Measurements from ENCODE around the gene MLLT3.

DNA sequence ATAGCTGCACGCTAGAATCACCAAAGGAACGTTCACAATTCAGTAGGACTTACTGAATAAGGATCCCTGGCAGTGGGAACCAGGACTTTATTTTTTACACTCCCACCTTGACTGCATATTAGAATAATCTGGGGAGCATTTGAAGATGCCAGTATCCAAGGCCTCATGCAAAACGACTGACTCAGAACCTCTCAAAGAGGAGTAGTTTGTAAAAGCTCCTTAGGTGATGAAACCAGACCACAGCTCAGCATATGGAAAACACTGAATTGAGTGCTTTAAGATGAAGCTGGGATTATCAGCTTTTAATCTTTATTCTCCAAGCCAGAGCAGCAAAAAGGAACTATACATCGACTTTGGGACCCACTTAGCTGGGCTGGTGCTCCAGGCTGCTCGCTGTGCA is 288.3 kb downstream of the MLLT3 start:
- TF ChIP-seq, protein P1, sequence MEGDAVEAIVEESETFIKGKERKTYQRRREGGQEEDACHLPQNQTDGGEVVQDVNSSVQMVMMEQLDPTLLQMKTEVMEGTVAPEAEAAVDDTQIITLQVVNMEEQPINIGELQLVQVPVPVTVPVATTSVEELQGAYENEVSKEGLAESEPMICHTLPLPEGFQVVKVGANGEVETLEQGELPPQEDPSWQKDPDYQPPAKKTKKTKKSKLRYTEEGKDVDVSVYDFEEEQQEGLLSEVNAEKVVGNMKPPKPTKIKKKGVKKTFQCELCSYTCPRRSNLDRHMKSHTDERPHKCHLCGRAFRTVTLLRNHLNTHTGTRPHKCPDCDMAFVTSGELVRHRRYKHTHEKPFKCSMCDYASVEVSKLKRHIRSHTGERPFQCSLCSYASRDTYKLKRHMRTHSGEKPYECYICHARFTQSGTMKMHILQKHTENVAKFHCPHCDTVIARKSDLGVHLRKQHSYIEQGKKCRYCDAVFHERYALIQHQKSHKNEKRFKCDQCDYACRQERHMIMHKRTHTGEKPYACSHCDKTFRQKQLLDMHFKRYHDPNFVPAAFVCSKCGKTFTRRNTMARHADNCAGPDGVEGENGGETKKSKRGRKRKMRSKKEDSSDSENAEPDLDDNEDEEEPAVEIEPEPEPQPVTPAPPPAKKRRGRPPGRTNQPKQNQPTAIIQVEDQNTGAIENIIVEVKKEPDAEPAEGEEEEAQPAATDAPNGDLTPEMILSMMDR (IDR thresholded peaks at IDR 0.05), result no peak
- no peak for TF ChIP-seq POLR2AphosphoS5 (IDR thresholded peaks at IDR 0.05)
- TF ChIP-seq POLR2A (IDR thresholded peaks at IDR 0.05), result no peak
